ENCODE results near the gene AMPD3. TPM values are rescaled to one million over a fixed set of nuclear protein-coding genes. Genes with fewer than 3 reads are reported as not detected.

Gene AMPD3
- total RNA-seq, 4 donors from 2014 or later, result 8.7 to 15.2 (median 9.8) TPM

DNA sequence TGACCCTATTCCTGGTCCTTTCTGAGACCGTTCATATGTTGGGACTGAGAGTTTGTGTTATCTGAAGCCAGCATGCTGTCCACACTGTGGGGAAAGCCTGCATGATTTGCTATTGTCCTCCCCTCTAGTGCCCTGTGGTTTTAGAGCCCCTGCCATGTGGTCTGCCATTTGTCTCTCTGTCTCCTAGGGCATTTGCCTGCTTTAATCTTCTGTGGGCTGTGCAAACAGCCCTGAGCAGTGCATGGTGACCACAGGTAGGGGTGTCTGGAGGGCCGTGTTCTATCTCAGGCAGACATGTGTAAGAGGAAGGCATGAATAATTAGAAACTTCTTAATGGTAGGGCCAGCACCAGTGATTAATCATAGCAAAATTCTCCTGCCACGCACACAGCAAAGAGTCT, 23.0 kb downstream of the AMPD3 start:
- Histone ChIP-seq H3K36me3 (peaks cover 0 to 26% (median 4%) of the 10 kb centered on the region in 3 donors), H3K4me3 (no peak overlapping the region), H3K27me3 (no peaks in the 10 kb centered on the region), H3K9me3 (no peaks in the 10 kb centered on the region), H3K4me1 (peaks cover 0 to 16% (median 0%) of the 10 kb centered on the region in 3 donors), H3K27ac (no peak overlapping the region)
- WGBS, 2 donors, result 83% methylated on average over 2 to 3 of the region's 3 CpGs
- intact Hi-C loops (cut with DNase I), result no loop called here
- no peak for DNase-seq
- TF ChIP-seq POLR2A (IDR thresholded peaks at IDR 0.05), result no peak
- TF ChIP-seq, protein P1, sequence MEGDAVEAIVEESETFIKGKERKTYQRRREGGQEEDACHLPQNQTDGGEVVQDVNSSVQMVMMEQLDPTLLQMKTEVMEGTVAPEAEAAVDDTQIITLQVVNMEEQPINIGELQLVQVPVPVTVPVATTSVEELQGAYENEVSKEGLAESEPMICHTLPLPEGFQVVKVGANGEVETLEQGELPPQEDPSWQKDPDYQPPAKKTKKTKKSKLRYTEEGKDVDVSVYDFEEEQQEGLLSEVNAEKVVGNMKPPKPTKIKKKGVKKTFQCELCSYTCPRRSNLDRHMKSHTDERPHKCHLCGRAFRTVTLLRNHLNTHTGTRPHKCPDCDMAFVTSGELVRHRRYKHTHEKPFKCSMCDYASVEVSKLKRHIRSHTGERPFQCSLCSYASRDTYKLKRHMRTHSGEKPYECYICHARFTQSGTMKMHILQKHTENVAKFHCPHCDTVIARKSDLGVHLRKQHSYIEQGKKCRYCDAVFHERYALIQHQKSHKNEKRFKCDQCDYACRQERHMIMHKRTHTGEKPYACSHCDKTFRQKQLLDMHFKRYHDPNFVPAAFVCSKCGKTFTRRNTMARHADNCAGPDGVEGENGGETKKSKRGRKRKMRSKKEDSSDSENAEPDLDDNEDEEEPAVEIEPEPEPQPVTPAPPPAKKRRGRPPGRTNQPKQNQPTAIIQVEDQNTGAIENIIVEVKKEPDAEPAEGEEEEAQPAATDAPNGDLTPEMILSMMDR (IDR thresholded peaks at IDR 0.05), result no peak

DNA sequence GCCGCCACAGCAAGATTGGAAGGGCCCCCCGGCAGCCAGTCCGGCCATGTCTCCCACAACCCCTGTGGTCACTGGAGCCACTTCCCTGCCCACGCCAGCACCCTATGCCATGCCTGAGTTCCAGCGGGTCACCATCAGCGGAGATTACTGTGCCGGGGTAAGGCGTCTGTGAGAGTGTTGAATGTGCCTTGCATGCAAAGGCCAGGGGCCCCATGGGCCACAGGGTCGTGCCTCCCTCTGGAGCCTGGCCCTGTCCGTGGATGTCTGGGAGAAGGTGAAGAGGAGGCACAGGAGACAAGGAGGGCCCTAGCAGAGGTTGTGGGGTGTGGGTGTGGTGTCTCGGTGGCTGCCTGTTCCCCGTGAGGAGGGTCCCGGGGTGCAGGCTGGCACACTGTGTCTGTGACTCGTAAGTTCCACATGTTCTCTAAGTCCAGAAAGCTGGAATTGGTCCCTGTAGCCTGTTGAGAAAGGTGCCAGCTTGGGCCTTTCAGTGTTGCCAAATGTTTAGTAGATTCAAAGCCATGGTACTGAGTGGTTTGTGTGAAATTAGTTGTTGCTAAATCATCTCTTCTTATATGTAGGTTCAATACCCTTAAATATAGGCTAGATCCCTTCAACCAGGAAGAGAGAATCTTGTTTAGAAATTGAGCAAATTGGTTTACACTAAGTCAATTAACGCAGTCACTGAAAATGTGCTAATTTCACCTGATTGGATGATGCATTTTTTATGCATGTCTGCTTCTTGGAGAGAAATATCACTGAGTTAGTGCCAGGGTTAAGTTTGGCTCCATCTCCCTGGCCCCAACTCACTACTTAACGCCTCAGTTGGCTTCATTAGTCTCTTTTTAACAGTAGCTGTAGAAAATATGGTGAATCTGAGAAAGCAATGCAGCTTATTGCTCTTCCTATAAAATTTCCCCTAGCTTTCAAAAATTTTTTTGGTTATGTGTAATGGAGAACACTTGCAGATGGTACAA, 23.8 kb downstream of the AMPD3 start:
- no peak for DNase-seq
- no peak overlapping the region for H3K4me3 ChIP-seq
- intact Hi-C loops (cut with DNase I), result no loop called here
- no peak for TF ChIP-seq POLR2A (IDR thresholded peaks at IDR 0.05)
- TF ChIP-seq, protein P1 (IDR thresholded peaks at IDR 0.05), result no peak
- peaks cover 0 to 33% (median 4%) of the 10 kb centered on the region in 3 donors for H3K36me3 ChIP-seq
- H3K4me1 ChIP-seq, result peaks cover 0 to 16% (median 0%) of the 10 kb centered on the region in 3 donors
- no peaks in the 10 kb centered on the region for H3K9me3 ChIP-seq
- H3K27me3 ChIP-seq, result no peaks in the 10 kb centered on the region
- H3K27ac ChIP-seq, result peak overlapping the region in 1 of 4 donors; percentile 9
- 74 to 88% methylated on average over 5 to 8 of the region's 16 CpGs for WGBS, 2 donors

GRCh38 chr11:10480026-10480425, 25.0 kb downstream of the AMPD3 start:
- DNase-seq, result no peak
- TF ChIP-seq, protein P1 (IDR thresholded peaks at IDR 0.05), result no peak
- no peak for TF ChIP-seq POLR2A (IDR thresholded peaks at IDR 0.05)
- H3K4me1 ChIP-seq, result peaks cover 0 to 16% (median 0%) of the 10 kb centered on the region in 3 donors
- no peaks in the 10 kb centered on the region for H3K9me3 ChIP-seq
- peaks cover 0 to 44% (median 4%) of the 10 kb centered on the region in 3 donors for H3K36me3 ChIP-seq
- H3K4me3 ChIP-seq, result no peak overlapping the region
- H3K27me3 ChIP-seq, result no peaks in the 10 kb centered on the region
- intact Hi-C loops (cut with DNase I), result loop anchor here (10.0 kb wide), 1 partner anchor 65 kb away; no protein-coding TSS in a partner anchor
- H3K27ac ChIP-seq, result no peak overlapping the region
- WGBS, 2 donors, result 83 to 87% methylated on average over 4 to 5 of the region's 6 CpGs

- Histone ChIP-seq H3K4me1 (peaks cover 0 to 16% (median 0%) of the 10 kb centered on the region in 3 donors), H3K9me3 (no peaks in the 10 kb centered on the region), H3K27me3 (no peaks in the 10 kb centered on the region), H3K27ac (no peak overlapping the region), H3K4me3 (no peak overlapping the region), H3K36me3 (peaks cover 0 to 50% (median 4%) of the 10 kb centered on the region in 3 donors)
- DNase-seq, result no peak
- intact Hi-C loops (cut with DNase I), result loop anchor here (10.0 kb wide), 1 partner anchor 66 kb away; no protein-coding TSS in a partner anchor
- 67 to 84% methylated on average over 2 of the region's 2 CpGs for WGBS, 2 donors
- TF ChIP-seq POLR2A (IDR thresholded peaks at IDR 0.05), result no peak
- TF ChIP-seq, protein P1 (IDR thresholded peaks at IDR 0.05), result no peak
Measured at GRCh38 chr11:10480760-10481159, 25.7 kb downstream of the AMPD3 start.
